ENCODE measurements around the gene PLVAP. TPM values are rescaled to one million over a fixed set of nuclear protein-coding genes. Genes with fewer than 3 reads are reported as not detected.
A peak's percentile ranks its signal among the peaks of the same experiment; 100 is the strongest.

The PLVAP gene
- total RNA-seq, 4 donors from 2014 or later, result 11.7 to 96.5 (median 50.2) TPM

DNA sequence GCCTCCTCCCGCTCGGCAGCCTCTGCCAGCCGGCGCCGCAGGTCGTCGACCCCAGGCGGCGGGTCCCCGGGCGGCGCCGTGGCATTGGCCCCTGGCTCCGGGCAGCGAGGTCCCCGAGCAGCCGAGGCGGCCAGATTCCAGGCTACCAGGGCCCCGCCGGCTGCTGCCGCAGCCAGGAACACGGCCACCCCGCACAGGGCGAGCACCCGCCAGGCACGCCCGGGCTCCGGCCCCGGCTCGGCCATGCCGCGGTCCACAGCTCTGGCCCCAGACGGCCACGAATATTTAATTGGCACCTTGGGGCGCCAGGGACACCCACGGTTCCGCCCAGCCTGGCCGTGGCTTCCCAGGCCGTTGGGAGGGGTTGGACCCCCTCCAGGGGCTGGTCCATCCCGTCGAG is 16.8 kb upstream of the PLVAP start, which contains the start of gene CCDC194:
TSS of gene CCDC194 (minus strand) at position 283 of the 400 bp plus-strand sequence. CDS start at position 245, 38 bp downstream.
- no peak within 1 kb of the TSS for H3K4me3 ChIP-seq (ENCODE audit: low read depth, poor library complexity, severe bottlenecking)
- intact Hi-C loops (cut with DNase I; ENCODE audit: low total_unique reads), result loop anchor here (10.0 kb wide), 1 partner anchor 71 kb away; the partner anchor contains the start of gene NXNL1
- 23 to 43% methylated on average over 3 to 22 of the region's 41 CpGs for WGBS, 2 donors
- no peak for DNase-seq (ENCODE audit: low spot score in 2 of 2)
- TF ChIP-seq POLR2A (IDR thresholded peaks at IDR 0.05), result no peak
- TF ChIP-seq, protein P1, sequence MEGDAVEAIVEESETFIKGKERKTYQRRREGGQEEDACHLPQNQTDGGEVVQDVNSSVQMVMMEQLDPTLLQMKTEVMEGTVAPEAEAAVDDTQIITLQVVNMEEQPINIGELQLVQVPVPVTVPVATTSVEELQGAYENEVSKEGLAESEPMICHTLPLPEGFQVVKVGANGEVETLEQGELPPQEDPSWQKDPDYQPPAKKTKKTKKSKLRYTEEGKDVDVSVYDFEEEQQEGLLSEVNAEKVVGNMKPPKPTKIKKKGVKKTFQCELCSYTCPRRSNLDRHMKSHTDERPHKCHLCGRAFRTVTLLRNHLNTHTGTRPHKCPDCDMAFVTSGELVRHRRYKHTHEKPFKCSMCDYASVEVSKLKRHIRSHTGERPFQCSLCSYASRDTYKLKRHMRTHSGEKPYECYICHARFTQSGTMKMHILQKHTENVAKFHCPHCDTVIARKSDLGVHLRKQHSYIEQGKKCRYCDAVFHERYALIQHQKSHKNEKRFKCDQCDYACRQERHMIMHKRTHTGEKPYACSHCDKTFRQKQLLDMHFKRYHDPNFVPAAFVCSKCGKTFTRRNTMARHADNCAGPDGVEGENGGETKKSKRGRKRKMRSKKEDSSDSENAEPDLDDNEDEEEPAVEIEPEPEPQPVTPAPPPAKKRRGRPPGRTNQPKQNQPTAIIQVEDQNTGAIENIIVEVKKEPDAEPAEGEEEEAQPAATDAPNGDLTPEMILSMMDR (IDR thresholded peaks at IDR 0.05), result no peak

GRCh38 chr19:17393002-17393401 is 15.9 kb upstream of the PLVAP start:
- no peak for TF ChIP-seq POLR2A (IDR thresholded peaks at IDR 0.05)
- TF ChIP-seq, protein P1 (IDR thresholded peaks at IDR 0.05), result no peak
- no peak overlapping the region for H3K4me3 ChIP-seq (ENCODE audit: low read depth, poor library complexity, severe bottlenecking)
- intact Hi-C loops (cut with DNase I; ENCODE audit: low total_unique reads), result loop anchor here (10.0 kb wide), 1 partner anchor 72 kb away; the partner anchor contains the start of gene NXNL1
- no peak for DNase-seq (ENCODE audit: low spot score in 2 of 2)
- WGBS, 2 donors, result 52 to 60% methylated on average over 2 of the region's 2 CpGs

GRCh38 chr19:17391371-17392151 is 14.4 kb upstream of the PLVAP start:
- 9 to 11% methylated on average over 25 to 26 of the region's 26 CpGs for WGBS, 2 donors
- no peak overlapping the region for H3K4me3 ChIP-seq (ENCODE audit: low read depth, poor library complexity, severe bottlenecking)
- TF ChIP-seq, protein P1 (IDR thresholded peaks at IDR 0.05), result no peak
- no peak for TF ChIP-seq POLR2A (IDR thresholded peaks at IDR 0.05)
- intact Hi-C loops (cut with DNase I; ENCODE audit: low total_unique reads), result loop anchor here (10.0 kb wide), 1 partner anchor 73 kb away; the partner anchor contains the start of gene NXNL1
- no peak for DNase-seq (ENCODE audit: low spot score in 2 of 2)

DNA sequence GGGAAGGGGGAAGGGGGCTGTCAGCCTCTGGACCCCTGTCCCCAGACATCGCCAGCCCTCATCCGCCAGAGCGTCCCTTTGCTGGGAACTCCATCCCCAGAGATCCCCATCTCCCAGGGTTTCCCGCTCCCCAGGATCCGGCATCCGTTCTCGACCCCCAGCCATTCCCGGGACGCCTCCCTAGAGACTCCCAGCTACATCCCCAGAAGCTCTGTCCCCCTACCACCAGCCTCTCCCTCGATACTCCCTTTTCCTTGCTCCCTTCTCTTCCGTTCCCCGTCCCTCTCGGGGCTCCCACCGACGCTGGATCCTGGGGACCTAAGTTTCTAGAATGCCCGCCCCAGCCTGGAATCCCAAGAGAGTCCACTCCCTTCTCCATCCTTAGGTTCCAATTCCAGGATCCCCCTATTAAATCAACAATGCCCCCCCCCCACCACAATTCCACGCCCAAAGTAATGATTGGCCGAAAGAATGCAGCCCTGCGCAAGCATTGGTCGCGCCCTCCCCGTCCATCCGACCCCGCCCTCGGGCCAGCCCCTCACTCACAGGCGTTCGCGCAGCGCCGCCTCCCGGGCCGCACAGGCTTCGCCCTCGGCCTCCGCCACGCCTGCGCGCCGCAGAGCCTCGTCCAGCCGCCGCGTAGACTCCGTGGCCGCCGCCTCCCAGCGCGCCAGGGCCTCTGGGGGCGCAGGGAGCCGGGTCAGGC is 13.7 kb upstream of the PLVAP start:
- H3K4me3 ChIP-seq (ENCODE audit: low read depth, poor library complexity, severe bottlenecking), result peak overlapping the region; percentile 29
- DNase-seq (ENCODE audit: low spot score in 2 of 2), result peak; percentile 83 to 97
- intact Hi-C loops (cut with DNase I; ENCODE audit: low total_unique reads), result loop anchor here (10.0 kb wide), 1 partner anchor 74 kb away; the partner anchor contains the start of gene NXNL1
- no peak for TF ChIP-seq POLR2A (IDR thresholded peaks at IDR 0.05)
- TF ChIP-seq, protein P1 (IDR thresholded peaks at IDR 0.05), result no peak
- 0 to 1% methylated on average over 33 to 49 of the region's 50 CpGs for WGBS, 2 donors

DNA sequence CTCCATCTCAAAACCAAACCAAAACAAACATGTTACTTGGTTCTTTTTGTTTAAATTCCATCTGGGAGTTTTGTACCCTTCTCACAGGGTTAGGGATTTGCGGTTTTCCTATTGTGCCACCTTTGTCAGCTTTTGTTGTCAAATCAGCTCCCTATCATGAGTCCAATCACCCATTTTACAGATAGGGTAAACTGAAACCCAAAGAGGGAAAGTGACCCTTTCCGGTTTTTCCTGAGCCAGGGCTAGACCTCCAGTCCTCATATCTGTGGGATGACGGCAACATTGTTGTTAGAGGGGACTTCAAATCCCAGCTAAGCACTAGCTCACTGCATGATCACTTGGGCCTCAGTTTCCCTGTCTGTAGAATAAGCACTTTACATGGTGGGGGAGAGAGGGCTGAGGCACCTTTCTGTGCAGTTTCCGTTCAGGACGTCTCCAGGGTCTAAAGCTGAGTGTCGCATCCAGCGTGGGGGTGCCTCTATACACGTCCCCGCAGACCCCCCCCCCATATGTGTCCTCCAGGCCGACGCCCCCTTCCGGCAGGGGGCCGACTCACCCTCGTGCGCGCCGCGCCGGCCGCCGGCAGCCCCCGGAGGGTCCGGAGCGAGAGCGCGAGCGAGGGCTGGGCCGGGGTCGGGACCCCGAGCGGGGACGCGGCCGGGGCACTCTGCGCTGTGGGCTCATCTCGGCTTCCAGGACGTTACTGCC is 13.0 kb upstream of the PLVAP start:
- no peak overlapping the region for H3K4me3 ChIP-seq (ENCODE audit: low read depth, poor library complexity, severe bottlenecking)
- 9 to 21% methylated on average over 12 to 36 of the region's 37 CpGs for WGBS, 2 donors
- no peak for DNase-seq (ENCODE audit: low spot score in 2 of 2)
- intact Hi-C loops (cut with DNase I; ENCODE audit: low total_unique reads), result loop anchor here (10.0 kb wide), 2 partner anchors 75 to 95 kb away; partner anchors contain the start of gene NXNL1
- TF ChIP-seq, protein P1 (IDR thresholded peaks at IDR 0.05), result no peak

All from lower leg skin (tissue), 4 donors.